ENCODE data around the gene CPVL.

- TF ChIP-seq CTCF (IDR thresholded peaks at IDR 0.05) (no peak), ZFX (IDR thresholded peaks at IDR 0.05; ENCODE audit: borderline replicate concordance) (no peak)
Measured at GRCh38 chr7:29042824-29043231, 103.5 kb downstream of the CPVL start.
